Retina (tissue), 1 donor: ENCODE results near the gene HAPSTR1.
"Not testable (repeated sequence)": the region's sequence is repeated elsewhere in the genome, so short reads cannot be mapped to it uniquely, and the experiment has no call there.

Experiments
- DNase-seq: peaks from one replicate; pipeline ENCODE4 v3.0.0-alpha.2; 2016

Gene HAPSTR1, protein sequence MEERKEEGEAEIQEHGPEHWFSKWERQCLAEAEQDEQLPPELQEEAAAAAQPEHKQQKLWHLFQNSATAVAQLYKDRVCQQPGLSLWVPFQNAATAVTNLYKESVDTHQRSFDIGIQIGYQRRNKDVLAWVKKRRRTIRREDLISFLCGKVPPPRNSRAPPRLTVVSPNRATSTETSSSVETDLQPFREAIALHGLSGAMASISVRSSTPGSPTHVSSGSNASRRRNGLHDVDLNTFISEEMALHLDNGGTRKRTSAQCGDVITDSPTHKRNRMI

GRCh38 chr16:9090960-9091866 is at the start of gene HAPSTR1:
Gene HAPSTR1 (plus strand): TSS chr16:9091644. CDS start chr16:9092045, 401 bp downstream.
- DNase-seq, result peak; percentile 97

GRCh38 chr16:9042533-9042932 is 48.9 kb upstream of the HAPSTR1 start:
- no peak for DNase-seq

- DNase-seq, result no peak
Measured at GRCh38 chr16:9042964-9043680, 48.3 kb upstream of the HAPSTR1 start.

DNA sequence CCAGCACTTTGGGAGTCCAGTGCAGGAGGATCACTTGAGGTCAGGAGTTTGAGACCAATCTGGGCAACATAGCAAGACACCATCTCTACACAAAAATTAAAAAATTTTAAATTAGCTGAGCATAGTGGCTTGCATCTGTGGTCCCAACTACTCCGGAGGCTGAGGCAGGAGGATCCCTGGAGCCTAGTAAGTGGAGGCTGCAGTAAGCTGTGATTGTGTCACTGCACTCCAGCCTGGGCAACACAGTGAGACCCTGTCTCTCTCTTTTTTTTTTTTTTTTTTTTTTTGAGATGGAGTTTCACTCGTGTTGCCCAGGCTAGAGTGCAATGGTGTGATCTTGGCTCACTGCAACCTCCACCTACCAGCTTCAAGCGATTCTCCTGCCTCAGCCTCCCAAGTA is 45.9 kb upstream of the HAPSTR1 start:
- DNase-seq, result not testable (repeated sequence)

DNA sequence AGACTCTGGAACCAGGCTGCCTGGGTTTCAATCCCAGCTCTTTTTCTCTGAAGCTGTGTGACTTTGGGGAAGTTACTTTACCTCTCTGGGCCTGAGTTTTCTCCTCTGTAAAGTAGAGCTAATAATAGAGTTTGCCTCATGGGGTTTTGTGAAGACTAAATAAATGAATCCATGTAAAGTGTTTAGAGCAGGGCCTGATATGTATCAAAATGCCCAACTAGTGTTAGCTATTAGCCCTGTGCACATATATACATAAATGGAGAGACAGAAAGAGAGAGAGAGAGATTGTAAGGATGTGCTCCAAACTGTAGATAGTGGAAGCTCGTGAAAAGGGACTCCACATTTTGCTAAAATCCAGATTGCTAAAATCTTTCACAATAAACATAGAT is 44.8 kb upstream of the HAPSTR1 start:
- no peak for DNase-seq

- DNase-seq, result peak; percentile 21
Measured at GRCh38 chr16:9047689-9048301, 43.6 kb upstream of the HAPSTR1 start.

GRCh38 chr16:9048302-9048700 is 43.1 kb upstream of the HAPSTR1 start:
- DNase-seq, result no peak

GRCh38 chr16:9049241-9049640 is 42.2 kb upstream of the HAPSTR1 start:
- DNase-seq, result no peak

DNA sequence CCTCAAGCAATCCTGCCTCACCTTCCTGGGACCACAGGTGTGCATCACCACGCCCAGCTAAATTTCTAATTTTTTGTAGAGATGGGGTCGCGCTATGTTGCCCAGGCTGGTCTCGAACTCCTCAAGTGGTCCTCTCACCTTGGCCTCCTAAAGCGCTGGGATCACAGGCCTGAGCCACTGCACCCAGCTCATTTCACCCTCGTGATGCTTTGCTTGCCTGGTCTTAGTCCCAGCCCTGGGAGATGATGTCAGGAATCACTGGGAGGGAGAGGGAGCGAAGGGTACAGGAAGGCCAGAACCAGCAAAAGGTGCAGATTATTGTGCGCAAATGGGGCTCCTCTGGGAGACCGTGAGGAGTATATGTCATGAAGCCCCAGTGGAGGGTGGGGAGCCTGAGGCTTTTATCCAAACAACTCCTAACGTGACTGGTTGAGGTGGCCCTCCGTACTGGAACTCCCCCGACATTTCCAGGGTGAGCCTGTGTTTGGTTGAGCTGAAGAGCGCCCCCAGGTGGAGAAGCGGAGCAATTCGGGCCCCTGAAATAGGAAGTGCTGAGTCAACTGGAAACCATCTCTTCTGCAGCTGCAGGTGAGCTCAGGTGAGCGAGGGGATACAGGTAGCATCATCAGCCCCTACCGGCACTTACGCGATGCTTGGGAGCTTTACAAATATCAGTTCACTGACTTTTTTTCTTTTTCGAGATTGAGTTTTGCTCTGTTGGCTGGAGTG is 41.2 kb upstream of the HAPSTR1 start:
- DNase-seq, result no peak

DNA sequence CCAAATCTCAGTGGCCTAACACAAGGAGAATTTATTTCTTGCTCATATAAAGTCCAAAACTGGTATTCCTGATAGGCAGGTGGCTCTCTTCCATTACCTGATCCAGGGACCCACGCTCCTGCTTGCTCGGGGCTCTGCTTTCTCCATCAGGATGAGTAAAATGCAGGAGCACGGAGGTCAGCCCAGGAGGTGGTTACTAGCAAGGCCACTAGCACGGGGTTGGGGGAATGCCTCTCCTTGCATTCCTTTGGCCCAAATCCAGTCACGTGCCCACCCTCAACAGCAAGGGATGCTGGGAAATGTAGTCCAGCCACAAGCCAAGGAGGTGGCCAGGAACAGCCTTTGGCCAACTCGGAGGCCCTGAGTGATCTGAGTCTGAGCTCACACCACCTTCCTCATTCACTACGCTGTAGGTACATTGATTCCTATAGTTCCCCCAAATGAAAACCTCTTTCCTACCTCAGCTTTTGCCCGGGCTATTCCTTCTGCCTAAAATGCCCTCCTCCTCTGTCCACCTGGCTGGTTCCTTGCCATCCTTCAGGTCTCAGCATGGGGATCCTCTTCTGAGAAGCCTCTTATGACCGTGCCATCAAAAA is 38.3 kb upstream of the HAPSTR1 start:
- DNase-seq, result peak; percentile 65

- no peak for DNase-seq
Measured at GRCh38 chr16:9054460-9054859, 37.0 kb upstream of the HAPSTR1 start.

DNA sequence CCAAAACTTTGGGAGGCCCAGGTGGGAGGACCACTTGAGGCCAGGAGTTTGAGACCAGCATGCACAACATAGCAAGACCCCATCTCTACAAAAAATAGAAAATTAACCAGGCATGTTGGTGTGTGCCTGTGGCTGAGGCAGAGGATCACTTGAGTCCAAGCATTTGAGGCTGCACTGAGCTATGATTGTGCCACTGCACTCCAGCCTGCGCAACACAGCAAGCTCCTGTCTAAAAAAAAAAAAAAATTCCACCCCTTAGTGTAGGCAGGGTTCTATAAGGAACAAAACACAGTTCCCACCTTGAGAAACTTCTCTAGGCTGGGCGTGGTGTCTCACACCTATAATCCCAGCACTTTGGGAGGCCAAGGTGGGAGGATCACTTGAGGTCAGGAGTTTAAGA is 36.3 kb upstream of the HAPSTR1 start:
- DNase-seq, result no peak

DNA sequence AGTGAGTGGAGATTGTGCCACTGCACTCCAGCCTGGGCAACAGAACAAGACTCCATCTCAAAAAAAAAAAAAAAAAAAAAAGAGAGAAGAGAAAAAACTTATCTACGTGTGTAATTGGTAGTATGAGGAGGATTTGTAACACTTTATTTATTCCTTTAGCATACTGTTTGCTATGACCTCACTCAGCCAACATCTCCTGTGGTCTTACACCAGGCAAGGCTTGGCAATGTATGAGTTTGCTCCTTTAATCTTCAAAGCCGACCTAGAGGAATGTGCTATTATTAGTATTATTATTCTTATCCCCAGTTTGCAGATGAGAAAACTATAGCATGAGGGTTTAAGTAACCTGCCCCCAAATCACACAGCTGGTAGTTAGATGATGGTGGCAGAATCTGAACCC is 35.8 kb upstream of the HAPSTR1 start:
- DNase-seq, result no peak

DNA sequence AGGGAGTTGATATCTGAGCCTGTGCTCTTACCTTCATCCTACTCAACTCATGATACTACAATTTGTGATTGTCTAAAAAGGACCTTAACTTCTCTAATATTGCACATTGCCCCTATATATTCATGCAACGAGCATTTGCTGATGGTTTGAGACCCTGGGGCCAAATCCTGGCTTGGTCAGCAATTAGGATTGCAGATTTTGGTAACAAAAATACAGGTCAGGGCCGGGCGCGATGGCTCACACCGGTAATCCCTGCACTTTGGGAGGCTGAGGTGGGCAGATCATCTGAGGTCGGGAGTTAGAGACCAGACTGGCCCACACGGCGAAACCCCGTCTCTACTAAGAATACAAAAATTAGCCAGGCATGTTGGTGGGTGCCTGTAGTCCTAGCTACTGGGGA is 35.4 kb upstream of the HAPSTR1 start:
- DNase-seq, result no peak

- no peak for DNase-seq
Measured at GRCh38 chr16:9058211-9058610, 33.2 kb upstream of the HAPSTR1 start.

- no peak for DNase-seq
Measured at GRCh38 chr16:9060225-9060624, 31.2 kb upstream of the HAPSTR1 start.

- no peak for DNase-seq
Measured at GRCh38 chr16:9061358-9061813, 30.1 kb upstream of the HAPSTR1 start.

GRCh38 chr16:9062301-9062700 is 29.1 kb upstream of the HAPSTR1 start:
- no peak for DNase-seq

GRCh38 chr16:9065077-9065476 is 26.4 kb upstream of the HAPSTR1 start:
- no peak for DNase-seq

GRCh38 chr16:9068886-9069285 is 22.6 kb upstream of the HAPSTR1 start:
- no peak for DNase-seq

GRCh38 chr16:9070254-9070653 is 21.2 kb upstream of the HAPSTR1 start:
- no peak for DNase-seq

DNA sequence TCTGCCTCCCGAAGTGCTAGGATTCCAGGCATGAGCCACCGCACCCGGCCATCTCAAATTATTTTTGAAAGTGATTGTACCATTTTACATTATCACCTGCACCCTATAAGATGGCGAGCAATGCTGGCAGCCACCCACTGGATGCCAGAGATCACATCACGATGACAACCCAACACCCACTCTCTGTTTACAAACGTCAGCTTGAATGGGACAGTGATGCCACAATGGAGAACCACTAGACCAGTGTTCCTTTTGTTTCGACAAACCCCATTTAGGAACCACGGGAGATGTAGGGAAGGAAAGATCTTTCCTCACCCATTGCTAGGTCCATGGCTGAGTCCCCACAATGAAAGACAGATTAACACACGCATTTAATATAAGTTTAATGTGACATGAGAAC is 20.1 kb upstream of the HAPSTR1 start:
- no peak for DNase-seq
